ENCODE measurements around the gene CATSPER4. TPM values are rescaled to one million over a fixed set of nuclear protein-coding genes. Genes with fewer than 3 reads are reported as not detected.

CATSPER4 gene
- total RNA-seq = not detected
- polyA plus RNA-seq = not detected

DNA sequence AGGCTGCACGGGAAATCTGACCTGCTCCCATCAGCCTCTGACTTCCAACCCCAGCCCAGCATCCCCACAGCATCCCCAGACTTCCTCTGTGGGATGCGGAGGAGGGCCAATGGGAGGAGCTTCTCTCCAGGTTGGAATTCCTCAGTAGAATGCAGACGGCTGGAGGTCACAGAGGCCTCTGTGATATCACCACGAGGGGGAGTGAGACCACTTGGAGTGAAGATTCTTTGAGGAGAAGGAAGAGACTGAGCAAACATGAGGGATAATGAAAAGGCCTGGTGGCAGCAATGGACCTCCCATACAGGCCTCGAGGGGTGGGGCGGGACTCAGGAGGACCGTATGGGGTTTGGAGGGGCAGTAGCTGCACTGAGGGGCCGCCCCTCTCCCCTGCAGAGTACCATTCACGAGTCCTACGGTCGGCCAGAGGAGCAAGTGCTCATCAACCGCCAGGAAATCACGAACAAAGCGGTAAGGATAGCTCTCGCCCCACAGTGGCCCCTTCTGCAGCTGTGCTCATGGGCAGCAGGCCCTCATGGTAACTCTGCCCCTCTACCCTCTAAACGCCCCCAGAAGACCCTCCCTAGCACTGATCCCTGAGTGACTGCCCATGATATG is at the start of gene CATSPER4:
CATSPER4 (plus strand) TSS at position 230 of the 615 bp plus-strand sequence; CDS start at position 256, 26 bp downstream.
- H3K36me3 Mint-ChIP-seq = no peaks in the 10 kb centered on the region
- peaks cover 4 to 8% (median 7%) of the 10 kb centered on the region in 3 donors for H3K4me1 Mint-ChIP-seq
- H3K27me3 Mint-ChIP-seq = peaks cover 0 to 3% of the 10 kb centered on the region in 2 donors
- no peak within 1 kb of the TSS for H3K4me3 Mint-ChIP-seq
- no peak within 1 kb of the TSS for H3K27ac ChIP-seq (ENCODE audit: low read depth, low read length)
- no peak within 1 kb of the TSS for H3K4me3 ChIP-seq (ENCODE audit: low read length)
- DNase-seq = no peak
- CTCF ChIA-PET = interaction anchor here (0.8 to 2.7 kb wide), 5 partner anchors 10 to 44 kb away, joined by 3 to 11 read pairs (median 4); partner anchors contain the start of genes CEP85 and ZNF593
- peak within 1 kb of the TSS in 3 of 8 donors; percentile 44 to 61 (median 44) for H3K27ac Mint-ChIP-seq
- no peaks in the 10 kb centered on the region for H3K36me3 ChIP-seq (ENCODE audit: insufficient read depth, low read length)
- H3K9me3 Mint-ChIP-seq = no peaks in the 10 kb centered on the region
- POLR2A ChIA-PET = no interaction called here
- H3K4me1 ChIP-seq (ENCODE audit: insufficient read depth, low read length) = peaks cover 7% of the 10 kb centered on the region
- no peaks in the 10 kb centered on the region for H3K27me3 ChIP-seq (ENCODE audit: insufficient read depth, low read length, poor library complexity, severe bottlenecking)
- H3K9me3 ChIP-seq (ENCODE audit: low read length) = no peaks in the 10 kb centered on the region

DNA sequence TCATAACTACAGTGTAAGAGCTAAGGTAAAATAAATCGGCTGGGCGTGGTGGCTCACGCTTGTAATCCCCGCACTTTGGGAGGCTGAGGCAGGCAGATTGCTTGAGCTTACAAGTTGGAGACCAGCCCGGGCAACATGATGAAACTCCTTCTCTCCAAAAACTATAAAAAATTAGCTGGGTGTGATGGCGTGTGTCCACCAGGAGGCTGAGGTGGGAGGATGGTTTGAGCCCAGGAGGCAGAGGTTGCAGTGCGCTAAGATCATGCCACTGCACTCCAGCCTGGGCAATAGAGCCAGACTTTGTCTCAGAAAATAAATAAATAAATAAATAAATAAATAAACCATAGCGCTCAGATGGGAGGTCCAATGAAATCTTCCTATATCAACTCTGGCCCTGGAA is 48.2 kb upstream of the CATSPER4 start:
- no peak for DNase-seq

DNA sequence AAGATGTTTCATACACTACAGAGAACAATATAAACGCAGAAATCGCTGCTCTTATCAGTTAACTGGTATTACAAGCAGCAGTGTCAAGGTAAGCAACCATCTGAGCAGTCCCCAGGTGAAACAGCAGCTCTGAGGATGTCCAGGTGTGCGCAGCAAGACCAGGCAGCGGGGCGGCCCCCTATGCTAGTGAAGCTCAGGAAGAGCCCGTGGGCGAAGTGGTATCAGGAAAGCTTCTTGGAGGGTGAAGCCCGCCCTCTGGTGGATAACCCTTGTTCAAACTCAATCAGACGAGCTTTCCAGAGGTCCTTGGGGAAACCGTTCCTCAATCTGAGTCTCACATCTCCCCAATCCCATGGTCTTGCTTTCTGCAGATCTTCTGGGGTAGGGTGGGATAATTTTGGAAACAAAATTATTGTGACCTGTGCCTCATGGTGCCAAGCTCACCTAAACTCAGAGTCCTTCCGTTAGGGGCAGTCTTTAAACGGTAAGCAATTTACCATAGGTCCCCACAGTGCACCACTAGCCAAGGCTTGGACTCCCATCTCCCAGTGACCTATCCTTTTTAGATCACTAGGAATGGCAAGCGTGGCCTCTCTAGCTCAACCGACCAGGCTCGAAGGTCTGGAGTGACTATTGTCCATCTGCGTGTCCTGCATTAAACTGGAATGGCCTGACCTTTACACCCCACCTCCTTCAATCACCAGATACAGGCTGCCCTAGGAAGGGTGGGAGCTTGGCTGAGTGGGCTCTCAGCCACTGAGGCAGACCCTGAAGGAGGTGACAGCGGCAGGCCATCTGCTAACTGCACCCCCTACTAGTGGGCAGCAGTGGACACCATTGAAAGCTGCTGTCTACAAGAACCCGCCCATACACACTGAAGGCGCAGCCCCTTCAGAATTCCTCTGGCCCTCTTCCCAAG is 45.1 kb upstream of the CATSPER4 start:
- H3K4me1 Mint-ChIP-seq = peaks cover 2 to 8% (median 6%) of the 10 kb centered on the region in 3 donors
- H3K4me1 ChIP-seq (ENCODE audit: insufficient read depth, low read length) = peaks cover 3% of the 10 kb centered on the region
- ChIA-PET CTCF (interaction anchor here (0.6 to 6.5 kb wide), 28 partner anchors 11 to 320 kb away, joined by 3 to 122 read pairs (median 4); partner anchors contain the start of genes CD52, CEP85, PDIK1L and ZNF593), POLR2A (interaction anchor here (0.9 to 2.2 kb wide), 4 partner anchors 19 to 41 kb away, joined by 3 to 14 read pairs (median 5); no protein-coding TSS in a partner anchor)
- no peaks in the 10 kb centered on the region for H3K9me3 ChIP-seq (ENCODE audit: low read length)
- H3K27ac Mint-ChIP-seq = peak overlapping the region in 1 of 8 donors; percentile 62
- H3K36me3 Mint-ChIP-seq = no peaks in the 10 kb centered on the region
- no peaks in the 10 kb centered on the region for H3K27me3 ChIP-seq (ENCODE audit: insufficient read depth, low read length, poor library complexity, severe bottlenecking)
- H3K4me3 Mint-ChIP-seq = peak overlapping the region in 2 of 7 donors; percentile 29 to 51
- H3K27me3 Mint-ChIP-seq = peaks cover 5 to 25% of the 10 kb centered on the region in 2 donors
- no peak overlapping the region for H3K4me3 ChIP-seq (ENCODE audit: low read length)
- peak; percentile 56 to 84 (median 66) for DNase-seq
- H3K36me3 ChIP-seq (ENCODE audit: insufficient read depth, low read length) = no peaks in the 10 kb centered on the region
- no peak overlapping the region for H3K27ac ChIP-seq (ENCODE audit: low read depth, low read length)
- no peaks in the 10 kb centered on the region for H3K9me3 Mint-ChIP-seq

More for the DNA sequence above, 48.2 kb upstream of the CATSPER4 start:
- Histone ChIP-seq H3K27ac (ENCODE audit: low read depth, low read length) (no peak overlapping the region), H3K4me1 (ENCODE audit: insufficient read depth, low read length) (peaks cover 11% of the 10 kb centered on the region), H3K4me3 (ENCODE audit: low read length) (no peak overlapping the region), H3K36me3 (ENCODE audit: insufficient read depth, low read length) (no peaks in the 10 kb centered on the region), H3K27me3 (ENCODE audit: insufficient read depth, low read length, poor library complexity, severe bottlenecking) (no peaks in the 10 kb centered on the region), H3K9me3 (ENCODE audit: low read length) (no peaks in the 10 kb centered on the region)
- no peaks in the 10 kb centered on the region for H3K9me3 Mint-ChIP-seq
- CTCF ChIA-PET = interaction anchor here (1.0 to 6.5 kb wide), 10 partner anchors 14 to 173 kb away, joined by 3 to 122 read pairs (median 6); partner anchors contain the start of genes CEP85 and PDIK1L
- H3K36me3 Mint-ChIP-seq = no peaks in the 10 kb centered on the region
- no peak overlapping the region for H3K27ac Mint-ChIP-seq
- peaks cover 6 to 17% (median 14%) of the 10 kb centered on the region in 3 donors for H3K4me1 Mint-ChIP-seq
- H3K4me3 Mint-ChIP-seq = no peak overlapping the region
- peaks cover 3 to 9% of the 10 kb centered on the region in 2 donors for H3K27me3 Mint-ChIP-seq
- POLR2A ChIA-PET = interaction anchor here (0.7 kb wide), 1 partner anchor 28 kb away, joined by 8 read pairs; no protein-coding TSS in a partner anchor

DNA sequence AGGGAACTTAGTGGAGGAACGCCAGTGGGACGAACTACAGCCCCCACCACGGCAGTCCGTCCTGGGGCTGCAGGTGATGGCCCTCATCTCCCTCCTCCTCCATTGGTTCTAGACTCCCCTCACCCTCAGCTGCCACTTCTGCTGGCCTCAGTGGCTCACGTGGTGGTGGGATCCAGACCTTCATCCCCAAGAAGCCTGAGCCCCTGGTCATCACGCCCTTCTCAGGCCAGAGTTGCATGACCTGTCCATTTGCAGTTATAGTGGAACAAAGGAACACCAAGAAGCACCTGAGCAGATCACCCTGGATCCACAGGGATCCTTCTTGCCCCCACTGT is 44.5 kb upstream of the CATSPER4 start:
- H3K27ac ChIP-seq (ENCODE audit: low read depth, low read length) = no peak overlapping the region
- no peaks in the 10 kb centered on the region for H3K36me3 ChIP-seq (ENCODE audit: insufficient read depth, low read length)
- no peaks in the 10 kb centered on the region for H3K36me3 Mint-ChIP-seq
- peaks cover 5 to 25% of the 10 kb centered on the region in 2 donors for H3K27me3 Mint-ChIP-seq
- peak overlapping the region in 1 of 8 donors; percentile 62 for H3K27ac Mint-ChIP-seq
- no peak for DNase-seq
- no peaks in the 10 kb centered on the region for H3K27me3 ChIP-seq (ENCODE audit: insufficient read depth, low read length, poor library complexity, severe bottlenecking)
- POLR2A ChIA-PET = interaction anchor here (0.9 to 2.2 kb wide), 2 partner anchors 19 to 23 kb away, joined by 5 to 14 read pairs; no protein-coding TSS in a partner anchor
- no peaks in the 10 kb centered on the region for H3K9me3 Mint-ChIP-seq
- H3K9me3 ChIP-seq (ENCODE audit: low read length) = no peaks in the 10 kb centered on the region
- CTCF ChIA-PET = interaction anchor here (0.7 to 6.5 kb wide), 16 partner anchors 10 to 177 kb away, joined by 3 to 122 read pairs (median 5); partner anchors contain the start of genes CEP85, PDIK1L and ZNF593
- H3K4me3 ChIP-seq (ENCODE audit: low read length) = no peak overlapping the region
- H3K4me1 Mint-ChIP-seq = peaks cover 2 to 8% (median 6%) of the 10 kb centered on the region in 3 donors
- H3K4me3 Mint-ChIP-seq = no peak overlapping the region
- H3K4me1 ChIP-seq (ENCODE audit: insufficient read depth, low read length) = peaks cover 3% of the 10 kb centered on the region

DNA sequence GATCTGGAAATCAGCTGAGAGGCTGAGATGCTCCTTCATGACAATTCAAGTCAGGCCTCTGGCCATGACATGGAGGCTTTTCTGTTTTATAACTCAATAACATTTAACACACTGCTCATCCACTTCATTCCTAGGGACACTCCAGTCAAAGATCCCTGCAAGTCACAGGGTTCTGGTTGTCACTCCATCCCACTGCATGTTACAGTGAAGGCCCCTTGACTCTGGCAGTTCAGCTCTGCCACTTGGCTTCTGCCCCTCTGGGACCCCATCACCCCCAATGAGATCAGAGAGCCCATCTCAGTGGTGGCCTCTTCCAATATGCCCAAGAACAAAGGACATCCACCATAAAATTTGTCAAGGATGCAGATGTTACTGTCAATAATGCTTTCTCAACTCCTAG is 41.5 kb upstream of the CATSPER4 start:
- CTCF ChIA-PET = no interaction called here
- no peaks in the 10 kb centered on the region for H3K36me3 Mint-ChIP-seq
- POLR2A ChIA-PET = no interaction called here
- peaks cover 2 to 8% (median 6%) of the 10 kb centered on the region in 3 donors for H3K4me1 Mint-ChIP-seq
- DNase-seq = no peak
- no peaks in the 10 kb centered on the region for H3K9me3 Mint-ChIP-seq
- H3K4me1 ChIP-seq (ENCODE audit: insufficient read depth, low read length) = peaks cover 3% of the 10 kb centered on the region
- H3K4me3 ChIP-seq (ENCODE audit: low read length) = no peak overlapping the region
- no peaks in the 10 kb centered on the region for H3K27me3 ChIP-seq (ENCODE audit: insufficient read depth, low read length, poor library complexity, severe bottlenecking)
- peaks cover 4 to 35% of the 10 kb centered on the region in 2 donors for H3K27me3 Mint-ChIP-seq
- no peak overlapping the region for H3K4me3 Mint-ChIP-seq
- no peaks in the 10 kb centered on the region for H3K36me3 ChIP-seq (ENCODE audit: insufficient read depth, low read length)
- H3K9me3 ChIP-seq (ENCODE audit: low read length) = no peaks in the 10 kb centered on the region
- H3K27ac Mint-ChIP-seq = no peak overlapping the region
- no peak overlapping the region for H3K27ac ChIP-seq (ENCODE audit: low read depth, low read length)

DNA sequence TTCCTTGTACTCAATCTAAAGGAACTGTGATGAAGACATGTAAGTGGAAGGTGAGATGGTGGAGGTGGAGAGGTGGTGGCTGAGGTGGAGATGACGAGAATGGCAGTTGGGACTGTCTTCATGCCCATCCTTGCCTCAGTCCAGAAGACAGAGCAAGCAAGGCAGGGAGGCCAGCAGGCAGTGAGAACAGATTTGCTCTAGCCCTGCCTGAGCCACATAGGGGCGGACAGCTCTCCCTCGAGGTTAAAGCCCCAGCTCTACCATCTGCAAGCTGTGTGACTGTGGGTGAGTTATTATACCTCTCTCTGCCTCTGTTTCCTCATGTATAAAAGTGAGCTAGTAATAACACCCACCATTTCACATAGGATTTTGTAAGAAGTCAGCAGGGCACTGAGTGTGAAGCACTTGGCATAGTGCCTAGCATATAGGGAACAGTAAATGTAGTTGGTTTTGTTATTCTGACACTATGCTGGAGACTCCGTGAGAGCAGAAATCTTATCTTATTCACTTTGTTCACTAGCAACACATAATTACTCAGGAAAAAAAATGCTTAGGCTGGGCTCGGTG is 36.4 kb upstream of the CATSPER4 start:
- Mint-ChIP-seq H3K27me3 (peaks cover 21 to 56% of the 10 kb centered on the region in 2 donors), H3K4me1 (peaks cover 0 to 3% (median 1%) of the 10 kb centered on the region in 3 donors), H3K9me3 (peaks cover 0 to 2% (median 0%) of the 10 kb centered on the region in 5 donors), H3K4me3 (no peak overlapping the region), H3K36me3 (no peaks in the 10 kb centered on the region), H3K27ac (peak overlapping the region in 1 of 8 donors; percentile 49)
- ChIA-PET POLR2A (no interaction called here), CTCF (interaction anchor here (0.9 kb wide), 1 partner anchor 10 kb away, joined by 4 read pairs; no protein-coding TSS in a partner anchor)
- H3K4me3 ChIP-seq (ENCODE audit: low read length) = no peak overlapping the region
- DNase-seq = peak in 1 of 5 donors; percentile 36
- no peak overlapping the region for H3K27ac ChIP-seq (ENCODE audit: low read depth, low read length)
- H3K36me3 ChIP-seq (ENCODE audit: insufficient read depth, low read length) = no peaks in the 10 kb centered on the region
- H3K9me3 ChIP-seq (ENCODE audit: low read length) = no peaks in the 10 kb centered on the region
- H3K4me1 ChIP-seq (ENCODE audit: insufficient read depth, low read length) = no peaks in the 10 kb centered on the region
- peaks cover 6% of the 10 kb centered on the region for H3K27me3 ChIP-seq (ENCODE audit: insufficient read depth, low read length, poor library complexity, severe bottlenecking)

DNA sequence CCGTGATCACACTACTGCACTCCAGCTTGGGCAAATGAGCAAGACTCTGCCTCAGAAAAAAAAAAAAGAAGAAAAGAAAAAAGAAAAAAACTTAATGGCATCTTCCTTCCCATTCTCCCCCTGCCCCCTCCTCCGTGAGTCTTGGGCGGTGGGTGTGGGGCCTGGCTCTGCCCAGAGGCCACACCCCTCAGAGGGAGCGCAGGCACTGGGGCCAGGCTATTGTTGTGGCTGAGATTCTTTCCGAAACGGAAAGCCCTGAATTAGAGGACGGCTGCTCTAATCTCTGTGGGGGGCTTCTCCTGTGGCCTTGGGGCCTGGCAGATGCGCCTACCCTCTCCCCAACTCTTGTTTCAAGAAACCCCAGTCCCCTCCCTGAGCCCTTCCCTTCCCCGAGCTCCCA is 35.7 kb upstream of the CATSPER4 start:
- Histone ChIP-seq H3K27ac (ENCODE audit: low read depth, low read length) (no peak overlapping the region), H3K4me3 (ENCODE audit: low read length) (no peak overlapping the region), H3K9me3 (ENCODE audit: low read length) (no peaks in the 10 kb centered on the region), H3K27me3 (ENCODE audit: insufficient read depth, low read length, poor library complexity, severe bottlenecking) (peaks cover 10% of the 10 kb centered on the region), H3K36me3 (ENCODE audit: insufficient read depth, low read length) (no peaks in the 10 kb centered on the region), H3K4me1 (ENCODE audit: insufficient read depth, low read length) (no peaks in the 10 kb centered on the region)
- DNase-seq = peak in 1 of 5 donors; percentile 30
- peak overlapping the region in 1 of 8 donors; percentile 47 for H3K27ac Mint-ChIP-seq
- peaks cover 0 to 3% (median 1%) of the 10 kb centered on the region in 3 donors for H3K4me1 Mint-ChIP-seq
- peaks cover 27 to 60% of the 10 kb centered on the region in 2 donors for H3K27me3 Mint-ChIP-seq
- H3K9me3 Mint-ChIP-seq = peaks cover 0 to 4% (median 0%) of the 10 kb centered on the region in 5 donors
- no peaks in the 10 kb centered on the region for H3K36me3 Mint-ChIP-seq
- ChIA-PET CTCF (interaction anchor here (3.0 kb wide), 1 partner anchor 10 kb away, joined by 18 read pairs; no protein-coding TSS in a partner anchor), POLR2A (no interaction called here)
- H3K4me3 Mint-ChIP-seq = no peak overlapping the region

Data from CD8-positive, alpha-beta memory T cell (primary cell).